K562 (cell line): ENCODE results near the gene ZNF286A. TPM values are rescaled to one million over a fixed set of nuclear protein-coding genes. Genes with fewer than 3 reads are reported as not detected.

Experiments used
- CBFA2T3 ChIP-seq: fragments of 450-650 bp; IDR thresholded peaks from 2 replicates; pipeline ENCODE4 v1.6.1; 2017
- CCAR2 ChIP-seq: fragments of 200-400 bp; formaldehyde crosslinking; IDR thresholded peaks from 2 replicates; pipeline ENCODE4 v1.6.1; 2017; ENCODE audit warnings: mild to moderate bottlenecking, low read depth, low read length
- EP300 ChIP-seq: IDR thresholded peaks from 2 replicates; pipeline ENCODE4 v1.6.1; 2012; ENCODE audit warnings: low read length, improper control_type of control experiment
- HDAC6 ChIP-seq: IDR thresholded peaks from 2 replicates; pipeline ENCODE4 v1.6.1; 2012; ENCODE audit warnings: low read depth, mild to moderate bottlenecking, control low read depth, inconsistent platforms, low read length, moderate library complexity
- IRF2 ChIP-seq: sonication (generic); formaldehyde crosslinking; IDR thresholded peaks from 2 replicates; pipeline ENCODE4 v1.8.1; 2022; ENCODE audit warnings: mild to moderate bottlenecking, missing genetic modification reagents
- KLF16 ChIP-seq: IDR thresholded peaks from 2 replicates; pipeline ENCODE4 v1.6.1; 2016; ENCODE audit warnings: antibody characterized with exemption
- MECOM ChIP-seq: fragments of 250-450 bp; sonication (Bioruptor Pico); IDR thresholded peaks from 2 replicates; pipeline ENCODE4 v1.8.0; 2022; ENCODE audit warnings: inconsistent platforms
- MED1 ChIP-seq: sonication (generic); formaldehyde crosslinking; IDR thresholded peaks from 2 replicates; pipeline ENCODE4 v1.8.1; 2023; ENCODE audit warnings: missing genetic modification reagents, borderline replicate concordance
- POLR2A ChIP-seq: fragments of 450-650 bp; conservative IDR thresholded peaks from 2 replicates; pipeline ENCODE4 v1.6.1; 2016
- SPI1 ChIP-seq: IDR thresholded peaks from 2 replicates; pipeline ENCODE4 v1.6.1; 2011; ENCODE audit warnings: low read depth, low read length, control low read depth, borderline replicate concordance
- TAF7 ChIP-seq: fragments of 450-650 bp; IDR thresholded peaks from 2 replicates; pipeline ENCODE4 v1.6.1; 2016; ENCODE audit warnings: missing genetic modification characterization, missing compliant biosample characterization
- YY1 ChIP-seq, 3 experiments: IDR thresholded peaks; 2 replicates each; pipeline ENCODE4 v1.6.1; 2011; ENCODE audit warnings: low read length in 2 of 3, mild to moderate bottlenecking in 2 of 3, moderate library complexity in 2 of 3, borderline replicate concordance in 1 of 3, control low read depth in 1 of 3, low read depth in 1 of 3; ENCODE audit not compliant: insufficient read depth in 3 of 3, insufficient replicate concordance in 2 of 3, control insufficient read depth in 1 of 3, insufficient read length in 1 of 3; ENCODE audit errors: extremely low read depth in 1 of 3
- ZBTB33 ChIP-seq: sonication (generic); formaldehyde crosslinking; IDR thresholded peaks from 2 replicates; pipeline ENCODE4 v1.8.1; 2023; ENCODE audit warnings: mild to moderate bottlenecking, missing genetic modification reagents
- ZFPM2 ChIP-seq: fragments of 250-450 bp; sonication (Bioruptor Pico); IDR thresholded peaks from 2 replicates; pipeline ENCODE4 v1.5.1; 2022; ENCODE audit warnings: mild to moderate bottlenecking
- ZHX1 ChIP-seq: fragments of 150-350 bp; conservative IDR thresholded peaks from 2 replicates; pipeline ENCODE4 v1.6.1; 2014; ENCODE audit warnings: low read length
- ZNF174 ChIP-seq: fragments of 250-450 bp; sonication (Bioruptor Pico); IDR thresholded peaks from 2 replicates; pipeline ENCODE4 v1.4.0; 2020; ENCODE audit warnings: mild to moderate bottlenecking
- ZNF589 ChIP-seq: fragments of 200-800 bp; sonication (Bioruptor generic); IDR thresholded peaks from 2 replicates; pipeline ENCODE4 v1.6.1; 2016; ENCODE audit warnings: low read depth, missing genetic modification characterization, missing compliant biosample characterization
- polyA plus RNA-seq, 8 experiments: library from polyadenylated mRNA; depleted of rRNA in 4 of 8; stranded (reverse) in 5 of 8; unstranded in 3 of 8; fragments of >200 nt; fragmentation: Nextera tagmentation in 2 of 8; fragmentation: Illumina TruSeq in 1 of 8; extraction: Ambion mirVana in 2 of 8; extraction: Trizol in 1 of 8; gene quantifications; 2 replicates each; pipeline versions ENCODE4 v1.2.1 to v1.2.3, GENCODE V29; 2011 to 2014; ENCODE audit warnings: inconsistent platforms in 1 of 8, missing spikeins in 1 of 8
- total RNA-seq, 7 experiments: library from RNA; depleted of rRNA in 6 of 7; stranded (reverse); fragments of >200 nt in 6 of 7; fragmentation: Illumina TruSeq in 2 of 7; extraction: Trizol in 2 of 7; gene quantifications; 2 replicates each; pipeline versions ENCODE4 v1.2.1 to v1.2.3, GENCODE V29; 2011 to 2021; ENCODE audit warnings: low replicate concordance in 1 of 7
- TF ChIP-seq, protein P1 (sequence below): fragments of 250-450 bp; sonication (Bioruptor Pico); IDR thresholded peaks from 2 replicates; pipeline ENCODE4 v1.4.0; 2020; ENCODE audit warnings: mild to moderate bottlenecking, moderate library complexity, borderline replicate concordance
- TF ChIP-seq, protein P2 (sequence below), 3 experiments: IDR thresholded peaks in 2 of 3; conservative IDR thresholded peaks in 1 of 3; 2 replicates each; pipeline ENCODE4 v1.5.1; 2011 to 2012; ENCODE audit warnings: low read length in 3 of 3, mild to moderate bottlenecking in 3 of 3, control low read depth in 2 of 3, improper control_type of control experiment in 1 of 3, inconsistent platforms in 1 of 3, low read depth in 1 of 3, mixed read lengths in 1 of 3, moderate library complexity in 1 of 3; ENCODE audit not compliant: insufficient read depth in 2 of 3

ZNF286A gene
- total and polyA plus RNA-seq, 9 of the 15 experiments (the other 6 are each of a cell fraction or from before 2014, with no cell fraction given) = 9.0 to 23.1 (median 16.6) TPM

- no peak for TF ChIP-seq ZBTB33
- TF ChIP-seq CBFA2T3 = peak; percentile 55; the same call in 1 of the 2 replicates
- TF ChIP-seq ZNF589 = 0 out of 2 replicates have a peak, but pooled peaks have one; percentile 38
- peak; percentile 25; the same call in 1 of the 2 replicates for TF ChIP-seq SPI1
- TF ChIP-seq KLF16 = peak; percentile 40; the same call in 1 of the 2 replicates
- TF ChIP-seq ZHX1 = no peak
- no peak for TF ChIP-seq MECOM (CRISPR knock-in tag)
- no peak for TF ChIP-seq IRF2 (CRISPR knock-in tag)
- TF ChIP-seq ZFPM2 (CRISPR knock-in tag) = no peak
- TF ChIP-seq MED1 (CRISPR knock-in tag) = no peak
- no peak for TF ChIP-seq CCAR2
- TF ChIP-seq, protein P1, sequence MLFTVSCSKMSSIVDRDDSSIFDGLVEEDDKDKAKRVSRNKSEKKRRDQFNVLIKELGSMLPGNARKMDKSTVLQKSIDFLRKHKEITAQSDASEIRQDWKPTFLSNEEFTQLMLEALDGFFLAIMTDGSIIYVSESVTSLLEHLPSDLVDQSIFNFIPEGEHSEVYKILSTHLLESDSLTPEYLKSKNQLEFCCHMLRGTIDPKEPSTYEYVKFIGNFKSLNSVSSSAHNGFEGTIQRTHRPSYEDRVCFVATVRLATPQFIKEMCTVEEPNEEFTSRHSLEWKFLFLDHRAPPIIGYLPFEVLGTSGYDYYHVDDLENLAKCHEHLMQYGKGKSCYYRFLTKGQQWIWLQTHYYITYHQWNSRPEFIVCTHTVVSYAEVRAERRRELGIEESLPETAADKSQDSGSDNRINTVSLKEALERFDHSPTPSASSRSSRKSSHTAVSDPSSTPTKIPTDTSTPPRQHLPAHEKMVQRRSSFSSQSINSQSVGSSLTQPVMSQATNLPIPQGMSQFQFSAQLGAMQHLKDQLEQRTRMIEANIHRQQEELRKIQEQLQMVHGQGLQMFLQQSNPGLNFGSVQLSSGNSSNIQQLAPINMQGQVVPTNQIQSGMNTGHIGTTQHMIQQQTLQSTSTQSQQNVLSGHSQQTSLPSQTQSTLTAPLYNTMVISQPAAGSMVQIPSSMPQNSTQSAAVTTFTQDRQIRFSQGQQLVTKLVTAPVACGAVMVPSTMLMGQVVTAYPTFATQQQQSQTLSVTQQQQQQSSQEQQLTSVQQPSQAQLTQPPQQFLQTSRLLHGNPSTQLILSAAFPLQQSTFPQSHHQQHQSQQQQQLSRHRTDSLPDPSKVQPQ (CRISPR knock-in tag) = no peak
- no peak for TF ChIP-seq YY1 (IDR thresholded peaks at IDR 0.05; ENCODE audit: borderline replicate concordance in 1 of 3, control insufficient read depth in 1 of 3, extremely low read depth in 1 of 3, insufficient read depth in 3 of 3, insufficient read length in 1 of 3, insufficient replicate concordance in 2 of 3, low read depth in 1 of 3, low read length in 2 of 3)
- no peak for TF ChIP-seq TAF7 (tag)
- peak; percentile 41; the same call in 1 of the 2 replicates for TF ChIP-seq EP300
- TF ChIP-seq, protein P2, sequence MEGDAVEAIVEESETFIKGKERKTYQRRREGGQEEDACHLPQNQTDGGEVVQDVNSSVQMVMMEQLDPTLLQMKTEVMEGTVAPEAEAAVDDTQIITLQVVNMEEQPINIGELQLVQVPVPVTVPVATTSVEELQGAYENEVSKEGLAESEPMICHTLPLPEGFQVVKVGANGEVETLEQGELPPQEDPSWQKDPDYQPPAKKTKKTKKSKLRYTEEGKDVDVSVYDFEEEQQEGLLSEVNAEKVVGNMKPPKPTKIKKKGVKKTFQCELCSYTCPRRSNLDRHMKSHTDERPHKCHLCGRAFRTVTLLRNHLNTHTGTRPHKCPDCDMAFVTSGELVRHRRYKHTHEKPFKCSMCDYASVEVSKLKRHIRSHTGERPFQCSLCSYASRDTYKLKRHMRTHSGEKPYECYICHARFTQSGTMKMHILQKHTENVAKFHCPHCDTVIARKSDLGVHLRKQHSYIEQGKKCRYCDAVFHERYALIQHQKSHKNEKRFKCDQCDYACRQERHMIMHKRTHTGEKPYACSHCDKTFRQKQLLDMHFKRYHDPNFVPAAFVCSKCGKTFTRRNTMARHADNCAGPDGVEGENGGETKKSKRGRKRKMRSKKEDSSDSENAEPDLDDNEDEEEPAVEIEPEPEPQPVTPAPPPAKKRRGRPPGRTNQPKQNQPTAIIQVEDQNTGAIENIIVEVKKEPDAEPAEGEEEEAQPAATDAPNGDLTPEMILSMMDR (IDR thresholded peaks at IDR 0.05 in 2 of 3, conservative IDR thresholded peaks at IDR 0.05 in 1 of 3; ENCODE audit: insufficient read depth in 2 of 3, low read depth in 1 of 3, low read length in 3 of 3) = peak in 2 of 3 experiments; percentile 9 to 18; a peak in 2 of 6 replicates
- TF ChIP-seq ZNF174 = no peak
- TF ChIP-seq HDAC6 = no peak
- TF ChIP-seq POLR2A = no peak
These were observed 47.9 kb upstream of the ZNF286A start (continued) for GRCh38 chr17:15651583-15652110.
